GM12878 (cell line): ENCODE measurements around the gene PDGFD. TPM values are rescaled to one million over a fixed set of nuclear protein-coding genes. Genes with fewer than 3 reads are reported as not detected.

Experiments
- ATAC-seq: fragments of 200-7000 bp; cut with Tn5 transposase; 3 replicates; pipeline ENCODE4 v1.9.1; 2020; ENCODE audit warnings: mild to moderate bottlenecking, moderate library complexity
- BruUV-seq: library from RNA; stranded (reverse); fragments of 400-500 nt; replicated peaks from 2 replicates; lab custom pipeline; 2021; lab: Mats Ljungman, UMichigan
- CTCF ChIA-PET: fragments of 300-600 bp; sonication (Branson Sonifier 250); formaldehyde crosslinking; extraction: SDS; loops from one replicate; lab custom pipeline; 2021; ENCODE audit warnings: inconsistent platforms; lab: Yijun Ruan, JAX
- POLR2A ChIA-PET: fragments of 350-600 bp; formaldehyde crosslinking; extraction: SDS; loops from one replicate; lab custom pipeline; 2021; ENCODE audit warnings: inconsistent platforms; lab: Charles Lee
- RAD21 ChIA-PET: fragments of 300-600 bp; sonication (Branson Sonifier 250); formaldehyde crosslinking; loops from one replicate; lab custom pipeline; 2023; ENCODE audit warnings: antibody characterized with exemption; ENCODE audit not compliant: unreplicated experiment; lab: Charles Lee
- SMC1A ChIA-PET: fragments of 300-600 bp; sonication (Branson Sonifier 250); formaldehyde crosslinking; loops from one replicate; lab custom pipeline; 2023; ENCODE audit not compliant: unreplicated experiment, uncharacterized antibody; lab: Charles Lee
- DNase-seq: peaks from one replicate; pipeline ENCODE4 v3.0.0-alpha.2; 2011; ENCODE audit warnings: low read depth, low spot score
- FAIRE-seq: peaks from 3 replicates; lab custom pipeline; 2011; peaks lifted over from hg19 to GRCh38; lab: Jason Lieb, UNC
- H2AFZ ChIP-seq: 2 replicates; pipeline ENCODE4 v1.6.0; 2011; ENCODE audit warnings: low read depth, low read length, control low read depth; ENCODE audit not compliant: control insufficient read depth
- H3K27ac ChIP-seq: 2 replicates; pipeline ENCODE4 v1.5.1; 2011; ENCODE audit warnings: control low read depth; ENCODE audit not compliant: control insufficient read depth, insufficient read depth
- H3K27me3 ChIP-seq, 2 experiments: replicated peaks in 1 of 2; 2 replicates each; pipeline versions ENCODE4 v1.6.0 to v1.6.1; 2011; ENCODE audit warnings: low read length in 1 of 2; ENCODE audit not compliant: control insufficient read depth in 2 of 2, insufficient read depth in 2 of 2
- H3K36me3 ChIP-seq, 2 experiments: 2 replicates each; pipeline ENCODE4 v1.5.1; 2011; ENCODE audit warnings: low read length in 1 of 2; ENCODE audit not compliant: control insufficient read depth in 2 of 2, insufficient read depth in 2 of 2
- H3K4me1 ChIP-seq: 2 replicates; pipeline ENCODE4 v1.6.1; 2011; ENCODE audit warnings: mild to moderate bottlenecking, low read length, moderate library complexity, mixed read lengths; ENCODE audit not compliant: control insufficient read depth, insufficient read depth
- H3K4me2 ChIP-seq: 2 replicates; pipeline ENCODE4 v1.6.0; 2011; ENCODE audit warnings: control low read depth; ENCODE audit not compliant: control insufficient read depth, insufficient read depth
- H3K4me3 ChIP-seq: fragments of 200-600 bp; sonication (generic); 2 replicates; pipeline ENCODE4 v1.5.1; 2016
- H3K79me2 ChIP-seq: 2 replicates; pipeline ENCODE4 v1.6.0; 2011; ENCODE audit warnings: low read length; ENCODE audit not compliant: control insufficient read depth, insufficient read depth
- H3K9ac ChIP-seq: 2 replicates; pipeline ENCODE4 v1.8.0; 2011; ENCODE audit warnings: low read length, control low read depth, mixed read lengths; ENCODE audit not compliant: control insufficient read depth, insufficient read depth
- H3K9me3 ChIP-seq: replicated peaks from 3 replicates; pipeline ENCODE4 v1.5.1; 2011; ENCODE audit warnings: mild to moderate bottlenecking, low read length; ENCODE audit not compliant: control insufficient read depth, insufficient read depth
- H4K20me1 ChIP-seq: 2 replicates; pipeline ENCODE4 v1.6.0; 2011; ENCODE audit not compliant: control insufficient read depth, insufficient read depth
- BCL3 ChIP-seq: IDR thresholded peaks from 2 replicates; pipeline ENCODE4 v1.6.1; 2011; ENCODE audit warnings: borderline replicate concordance, low read depth, mild to moderate bottlenecking, moderate library complexity, low read length; ENCODE audit not compliant: insufficient read depth, poor library complexity, severe bottlenecking
- CREB1 ChIP-seq: IDR thresholded peaks from 2 replicates; pipeline ENCODE4 v1.6.1; 2012; ENCODE audit warnings: low read depth, mild to moderate bottlenecking, inconsistent platforms
- E2F8 ChIP-seq: fragments of 450-650 bp; IDR thresholded peaks from 2 replicates; pipeline ENCODE4 v1.6.1; 2018; ENCODE audit warnings: mild to moderate bottlenecking, low read depth, moderate library complexity; ENCODE audit not compliant: partially characterized antibody
- POLR2AphosphoS2 ChIP-seq: IDR thresholded peaks from 2 replicates; pipeline ENCODE4 v1.6.1; 2011; ENCODE audit warnings: low read depth, mild to moderate bottlenecking, low read length, improper control_type of control experiment, moderate library complexity
- SIN3A ChIP-seq: IDR thresholded peaks from 2 replicates; pipeline ENCODE4 v1.6.1; 2012; ENCODE audit warnings: low read depth, low read length, improper control_type of control experiment
- SIX5 ChIP-seq: IDR thresholded peaks from 2 replicates; pipeline ENCODE4 v1.6.1; 2011; ENCODE audit warnings: mild to moderate bottlenecking, low read depth, low read length, moderate library complexity; ENCODE audit not compliant: severe bottlenecking
- TARDBP ChIP-seq: IDR thresholded peaks from 2 replicates; pipeline ENCODE4 v1.6.1; 2016; ENCODE audit warnings: borderline replicate concordance
- WGBS: methylation state at CpG from one replicate; pipeline ENCODE4 v1.1.6; 2016; ENCODE audit warnings: low lambda C conversion rate; ENCODE audit not compliant: insufficient replicate concordance, insufficient coverage; ENCODE audit errors: missing lambda C conversion rate; 5-methylcytosine and 5-hydroxymethylcytosine counted together
- in situ Hi-C: fragments of 300-500 bp; cut with MboI; formaldehyde crosslinking; loops from 9 replicates; pipeline ENCODE4 v1.14.3; 2018; ENCODE audit warnings: mixed read lengths
- intact Hi-C: fragments of 100-400 bp; cut with micrococcal nuclease; formaldehyde crosslinking; loops from one replicate; pipeline ENCODE4 v1.14.2; 2022; ENCODE audit not compliant: unreplicated experiment
- polyA plus RNA-seq, 11 experiments: library from polyadenylated mRNA; depleted of rRNA in 4 of 11; unstranded in 6 of 11; stranded (reverse) in 5 of 11; fragments of >200 nt; fragmentation: Nextera tagmentation in 4 of 11; fragmentation: Illumina TruSeq in 1 of 11; extraction: Ambion mirVana in 4 of 11; extraction: Trizol in 1 of 11; gene quantifications; 1 replicate in 1 of 11; 2 replicates in 10 of 11; pipeline versions ENCODE4 v1.2.1 to v1.2.3, GENCODE V29; 2011 to 2016; ENCODE audit warnings: inconsistent platforms in 2 of 11, missing spikeins in 2 of 11, low read depth in 1 of 11
- total RNA-seq, 4 experiments: library from RNA; depleted of rRNA in 3 of 4; stranded (reverse); fragments of >200 nt in 3 of 4; fragmentation: Illumina TruSeq in 1 of 4; extraction: Trizol in 1 of 4; gene quantifications; 2 replicates each; pipeline versions ENCODE4 v1.2.1 to v1.2.3, GENCODE V29; 2013 to 2021

The PDGFD gene
- total and polyA plus RNA-seq, 10 of the 15 experiments (the other 5 are each of a cell fraction or from before 2014, with no cell fraction given), result 0.05 to 0.13 TPM; not detected in 8

GRCh38 chr11:104001561-104002056, 162.3 kb downstream of the PDGFD start:
- intact Hi-C loops, result no loop called here

More at GRCh38 chr11:104001561-104002056, 162.3 kb downstream of the PDGFD start:
- BruUV-seq, result no TSS peak
- no peaks in the 10 kb centered on the region for H3K79me2 ChIP-seq
- ATAC-seq, result no peak
- no peak for TF ChIP-seq E2F8
- no peak for TF ChIP-seq SIN3A
- TF ChIP-seq POLR2AphosphoS2, result no peak
- no peak for TF ChIP-seq SIX5
- TF ChIP-seq CREB1, result no peak
- no peak for TF ChIP-seq BCL3
- no peak for TF ChIP-seq TARDBP
- FAIRE-seq, result no peak
- WGBS, result 52% methylated on average over 3 of the region's 3 CpGs
- H3K4me3 ChIP-seq, result no peak overlapping the region
- no peak overlapping the region for H3K27ac ChIP-seq
- SMC1A ChIA-PET, result no interaction called here
- POLR2A ChIA-PET, result no interaction called here
- H3K4me2 ChIP-seq, result no peak overlapping the region
- in situ Hi-C loops, result no loop called here
- H3K9ac ChIP-seq, result no peak overlapping the region
- CTCF ChIA-PET, result no interaction called here
- no peak for DNase-seq
- H4K20me1 ChIP-seq, result no peaks in the 10 kb centered on the region
- H3K36me3 ChIP-seq, result no peaks in the 10 kb centered on the region
- H3K4me1 ChIP-seq, result no peaks in the 10 kb centered on the region
- RAD21 ChIA-PET, result no interaction called here
- no peaks in the 10 kb centered on the region; the same call in 2 of the 3 replicates for H3K9me3 ChIP-seq
- H3K27me3 ChIP-seq, result no peaks in the 10 kb centered on the region
- no peak overlapping the region for H2AFZ ChIP-seq
